ENCODE measurements around the gene E2F1.

GRCh38 chr20:33659341-33660034 is 26.7 kb downstream of the E2F1 start:
- TF ChIP-seq YY1 (IDR thresholded peaks at IDR 0.05; ENCODE audit: insufficient read depth, insufficient read length): no peak
- TF ChIP-seq SUZ12 (IDR thresholded peaks at IDR 0.05; ENCODE audit: extremely low read depth, insufficient read depth, insufficient read length): no peak
